Endothelial cell of umbilical vein (primary cell): ENCODE measurements around the gene INHBE. TPM values are rescaled to one million over a fixed set of nuclear protein-coding genes. Genes with fewer than 3 reads are reported as not detected.

Source experiments
- BruUV-seq: library from RNA; stranded (reverse); fragments of 400-500 nt; replicated peaks from 2 replicates; lab custom pipeline; 2021; lab: Mats Ljungman, UMichigan
- CTCF ChIA-PET: fragments of 300-600, 350-600 bp; sonication (Branson Sonifier 250); formaldehyde crosslinking; loops from one replicate; lab custom pipeline; 2021; ENCODE audit warnings: antibody characterized with exemption, inconsistent platforms; lab: Charles Lee
- POLR2A ChIA-PET: fragments of 300-600, 350-600 bp; sonication (Branson Sonifier 250); formaldehyde crosslinking; loops from one replicate; lab custom pipeline; 2021; ENCODE audit warnings: antibody characterized with exemption, inconsistent platforms; lab: Charles Lee
- DNase-seq: peaks from one replicate; pipeline ENCODE4 v3.0.0-alpha.2; 2011; ENCODE audit warnings: low read depth, low spot score
- FAIRE-seq: peaks from 2 replicates; lab custom pipeline; 2011; peaks lifted over from hg19 to GRCh38; lab: Jason Lieb, UNC
- H2AFZ ChIP-seq: 2 replicates; pipeline ENCODE4 v1.6.0; 2012; ENCODE audit warnings: low read depth, low read length, control low read depth, inconsistent platforms
- H3K27ac ChIP-seq: 2 replicates; pipeline ENCODE4 v1.5.1; 2011; ENCODE audit warnings: low read depth, mild to moderate bottlenecking, control low read depth, low read length, moderate library complexity; ENCODE audit not compliant: insufficient read depth
- H3K27me3 ChIP-seq, 2 experiments: 2 replicates each; pipeline versions ENCODE4 v1.6.0 to v1.6.1; 2011; ENCODE audit warnings: low read length in 2 of 2, mixed read lengths in 1 of 2; ENCODE audit not compliant: control insufficient read depth in 2 of 2, insufficient read depth in 2 of 2
- H3K36me3 ChIP-seq, 2 experiments: 2 replicates in 1 of 2; 3 replicates in 1 of 2; pipeline ENCODE4 v1.5.1; 2011; ENCODE audit warnings: low read length in 2 of 2, mild to moderate bottlenecking in 1 of 2, moderate library complexity in 1 of 2; ENCODE audit not compliant: control insufficient read depth in 2 of 2, insufficient read depth in 2 of 2; ENCODE audit errors: extremely low read depth in 1 of 2
- H3K4me1 ChIP-seq: 3 replicates; pipeline ENCODE4 v1.5.1; 2011; ENCODE audit warnings: mild to moderate bottlenecking, low read length; ENCODE audit not compliant: control insufficient read depth, insufficient read depth; ENCODE audit errors: extremely low read depth
- H3K4me2 ChIP-seq: 2 replicates; pipeline ENCODE4 v1.6.1; 2011; ENCODE audit warnings: low read length, control low read depth, mixed read lengths; ENCODE audit not compliant: insufficient read depth
- H3K4me3 ChIP-seq, 3 experiments: fragments of 200-600 bp in 1 of 3; sonication (generic), shearing (Covaris generic) in 1 of 3; replicated peaks in 1 of 3; 2 replicates each; pipeline ENCODE4 v1.5.1; 2011 to 2016; ENCODE audit warnings: control low read depth in 3 of 3, low read length in 3 of 3, mild to moderate bottlenecking in 2 of 3, inconsistent platforms in 1 of 3, low read depth in 1 of 3, moderate library complexity in 1 of 3; ENCODE audit not compliant: insufficient read depth in 1 of 3
- H3K79me2 ChIP-seq: 2 replicates; pipeline ENCODE4 v1.6.0; 2012; ENCODE audit warnings: low read length, inconsistent platforms; ENCODE audit not compliant: control insufficient read depth, insufficient read depth
- H3K9ac ChIP-seq: replicated peaks from 2 replicates; pipeline ENCODE3; 2011; ENCODE audit warnings: low read length, control low read depth; ENCODE audit not compliant: insufficient read depth; ENCODE audit errors: extremely low read depth
- H3K9me1 ChIP-seq: replicated peaks from 3 replicates; pipeline ENCODE4 v1.6.0; 2011; ENCODE audit warnings: mild to moderate bottlenecking, low read length; ENCODE audit not compliant: control insufficient read depth, insufficient read depth; ENCODE audit errors: extremely low read depth
- H3K9me3 ChIP-seq: replicated peaks from 2 replicates; pipeline ENCODE4 v1.5.1; 2012; ENCODE audit warnings: low read length, inconsistent platforms; ENCODE audit not compliant: control insufficient read depth, insufficient read depth
- H4K20me1 ChIP-seq: replicated peaks from 2 replicates; pipeline ENCODE3; 2011; ENCODE audit warnings: mild to moderate bottlenecking, low read length; ENCODE audit not compliant: control insufficient read depth, insufficient read depth; ENCODE audit errors: extremely low read depth
- CTCF ChIP-seq, 2 donors: IDR thresholded peaks; 1 replicate in 1 of 2; 2 replicates in 1 of 2; pipeline ENCODE4 v1.5.1; 2011; ENCODE audit warnings: low read length in 2 of 2, mild to moderate bottlenecking in 2 of 2, moderate library complexity in 2 of 2, control low read depth in 1 of 2, inconsistent platforms in 1 of 2, low read depth in 1 of 2; ENCODE audit not compliant: insufficient read depth in 1 of 2; ENCODE audit errors: extremely low read depth in 1 of 2
- EZH2 ChIP-seq: IDR thresholded peaks from 2 replicates; pipeline ENCODE4 v1.6.1; 2012; ENCODE audit warnings: borderline replicate concordance, low read depth, mild to moderate bottlenecking, moderate library complexity, low read length, inconsistent platforms; ENCODE audit not compliant: severe bottlenecking
- FOS ChIP-seq: IDR thresholded peaks from 2 replicates; pipeline ENCODE4 v1.6.1; 2011; ENCODE audit warnings: mild to moderate bottlenecking, low read length, moderate library complexity, borderline replicate concordance; ENCODE audit not compliant: insufficient read depth
- GATA2 ChIP-seq: IDR thresholded peaks from 2 replicates; pipeline ENCODE4 v1.7.0; 2011; ENCODE audit warnings: low read depth, mild to moderate bottlenecking, moderate library complexity, mixed read lengths, low read length; ENCODE audit not compliant: insufficient read length, insufficient read depth
- JUN ChIP-seq: IDR thresholded peaks from 2 replicates; pipeline ENCODE4 v1.6.1; 2011; ENCODE audit warnings: borderline replicate concordance, low read depth; ENCODE audit not compliant: insufficient read length, insufficient read depth
- MYC ChIP-seq: IDR thresholded peaks from one replicate; pipeline ENCODE4 v1.6.1; 2011; ENCODE audit warnings: mild to moderate bottlenecking, low read depth, low read length
- POLR2A ChIP-seq: IDR thresholded peaks from 2 replicates; pipeline ENCODE4 v1.6.1; 2012; ENCODE audit warnings: low read depth, mild to moderate bottlenecking, control low read depth, low read length
- POLR2AphosphoS5 ChIP-seq: IDR thresholded peaks from 2 replicates; pipeline ENCODE4 v1.6.1; 2012; ENCODE audit warnings: low read depth, mild to moderate bottlenecking, control low read depth, low read length, moderate library complexity; ENCODE audit not compliant: insufficient read depth
- dilution Hi-C: fragments of 300-500 bp; cut with MboI; formaldehyde crosslinking; loops from one replicate; pipeline ENCODE4 v1.15.0; 2019; ENCODE audit warnings: low sequenced_read_pairs; ENCODE audit not compliant: extremely low pct_ligation_motif_present
- intact Hi-C: fragments of 100-400 bp; cut with micrococcal nuclease; formaldehyde crosslinking; loops from one replicate; pipeline ENCODE4 v1.10.0; 2022
- polyA plus RNA-seq, 4 experiments: library from polyadenylated mRNA; depleted of rRNA in 3 of 4; stranded (reverse) in 3 of 4; unstranded in 1 of 4; fragments of >200 nt; gene quantifications; 2 replicates each; pipeline versions ENCODE4 v1.2.1 to v1.2.3, GENCODE V29; 2011 to 2012; ENCODE audit warnings: missing spikeins in 1 of 4
- total RNA-seq: library from RNA; stranded (reverse); gene quantifications from 2 replicates; pipeline ENCODE4 v1.2.3, GENCODE V29; 2021

INHBE gene
- total and polyA plus RNA-seq, 2 donors (not counting 3 experiments of a cell fraction or from before 2014, with no cell fraction given), result not detected

DNA sequence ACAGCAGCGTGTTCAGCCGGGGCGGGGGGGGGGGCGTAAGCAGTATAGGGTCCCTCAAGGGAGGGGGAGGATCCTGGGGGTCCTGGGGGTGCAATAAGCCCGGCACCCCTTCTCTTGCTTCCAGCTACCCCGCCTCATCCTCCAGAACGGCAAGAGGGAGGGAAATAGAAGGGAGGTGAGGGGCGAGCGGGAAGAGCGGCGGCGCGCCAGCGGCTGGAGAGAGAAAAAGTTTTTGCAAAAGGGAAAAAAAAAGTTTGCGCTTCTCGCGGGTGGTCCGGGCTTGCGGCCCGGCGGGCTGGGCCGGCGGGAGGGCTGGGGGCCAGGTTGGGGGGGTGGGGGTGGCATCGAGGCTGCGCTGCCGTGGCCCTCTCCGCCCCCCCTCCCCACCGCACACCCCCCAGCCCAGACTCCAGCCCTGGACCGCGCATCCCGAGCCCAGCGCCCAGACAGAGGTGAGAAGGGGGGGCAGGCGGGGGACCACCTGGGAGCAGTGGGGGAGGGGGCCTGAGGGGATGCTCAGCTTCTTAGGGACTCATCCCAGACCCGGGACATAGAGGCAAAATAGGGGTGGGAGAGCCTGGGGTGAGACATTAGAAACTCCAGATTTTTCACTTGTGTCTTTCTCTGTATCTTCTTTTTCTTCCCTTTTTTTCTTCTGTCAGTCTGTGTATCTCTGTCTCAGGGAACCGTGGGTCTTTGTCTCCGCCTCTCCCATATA, 4.8 kb downstream of the INHBE start, which contains the start of gene GLI1:
Gene GLI1 (plus strand): TSS at position 36 of the 718 bp plus-strand sequence. CDS start 3,907 bp downstream, outside the sequence.
- intact Hi-C loops, result loop anchor here (1.0 to 2.0 kb wide), 2 partner anchors 28 to 161 kb away; partner anchors contain the start of gene MARS1
- DNase-seq, result no peak
- BruUV-seq, result no TSS peak

DNA sequence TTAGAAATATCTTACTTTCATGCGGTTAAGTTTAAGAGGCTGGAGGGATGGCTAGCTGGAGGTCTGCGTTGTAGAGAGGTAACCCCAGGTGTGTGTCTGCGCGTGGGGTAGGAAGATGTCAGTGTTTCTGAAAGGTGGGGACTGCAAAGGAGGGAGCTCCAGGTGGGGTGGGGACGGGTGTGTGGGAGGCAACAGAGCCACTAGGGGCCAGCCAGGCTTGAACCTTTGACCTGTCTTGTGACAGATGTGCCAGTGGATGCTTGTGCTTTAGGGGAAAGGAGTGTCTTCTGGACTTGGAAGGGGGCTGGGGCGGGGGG, 5.3 kb downstream of the INHBE start:
- no peak overlapping the region for H3K4me2 ChIP-seq
- CTCF ChIA-PET, result no interaction called here
- H3K9ac ChIP-seq, result no peak overlapping the region
- intact Hi-C loops, result no loop called here
- dilution Hi-C loops, result no loop called here
- H4K20me1 ChIP-seq, result no peaks in the 10 kb centered on the region
- DNase-seq (no peak), FAIRE-seq (no peak)
- H2AFZ ChIP-seq, result no peak overlapping the region
- H3K27me3 ChIP-seq, result peaks cover 5 to 10% of the 10 kb centered on the region in 2 experiments
- POLR2A ChIA-PET, result interaction anchor here (0.6 kb wide), 1 partner anchor 146 kb away, joined by 4 read pairs; no protein-coding TSS in a partner anchor
- H3K9me1 ChIP-seq, result no peaks in the 10 kb centered on the region
- TF ChIP-seq JUN (no peak), MYC (no peak), EZH2 (no peak), GATA2 (no peak), POLR2A (no peak), FOS (no peak), CTCF (IDR thresholded peaks at IDR 0.05; ENCODE audit: extremely low read depth in 1 of 2, insufficient read depth in 1 of 2, low read depth in 1 of 2, low read length in 2 of 2) (no peak), POLR2AphosphoS5 (no peak)
- no peaks in the 10 kb centered on the region for H3K36me3 ChIP-seq
- no peak overlapping the region for H3K4me3 ChIP-seq
- BruUV-seq, result no TSS peak
- no peaks in the 10 kb centered on the region for H3K79me2 ChIP-seq
- peaks cover 14% of the 10 kb centered on the region for H3K4me1 ChIP-seq
- no peak overlapping the region for H3K27ac ChIP-seq
- no peaks in the 10 kb centered on the region for H3K9me3 ChIP-seq

More for the DNA sequence above, 4.8 kb downstream of the INHBE start, which contains the start of gene GLI1:
- Histone ChIP-seq H3K9me3 (no peaks in the 10 kb centered on the region), H3K9me1 (no peaks in the 10 kb centered on the region), H3K27ac (peak within 1 kb of the TSS; percentile 25), H2AFZ (peak within 1 kb of the TSS; percentile 92), H3K4me1 (peaks cover 14% of the 10 kb centered on the region), H4K20me1 (no peaks in the 10 kb centered on the region), H3K9ac (peak within 1 kb of the TSS; percentile 36), H3K4me2 (peak within 1 kb of the TSS; percentile 79), H3K4me3 (peak within 1 kb of the TSS; percentile 37 to 63 (median 55)), H3K27me3 (peaks cover 5 to 10% of the 10 kb centered on the region in 2 experiments), H3K79me2 (no peaks in the 10 kb centered on the region), H3K36me3 (no peaks in the 10 kb centered on the region)
- CTCF ChIA-PET, result interaction anchor here (0.6 to 2.0 kb wide), 30 partner anchors 9 to 1486 kb away, joined by 3 to 27 read pairs (median 4); partner anchors contain the start of genes B4GALNT1, RAB5B and SHMT2
- TF ChIP-seq EZH2 (peak; percentile 10), FOS (no peak)
- dilution Hi-C loops, result no loop called here
- POLR2A ChIA-PET, result no interaction called here
- FAIRE-seq, result no peak
